GM19328 (cell line): ENCODE data around the gene TMEM60.
A peak's percentile ranks its signal among the peaks of the same experiment; 100 is the strongest.
"Not testable (repeated sequence)": the region's sequence is repeated elsewhere in the genome, so short reads cannot be mapped to it uniquely, and the experiment has no call there.

Experiments
- ATAC-seq: cut with Tn5 transposase; IDR thresholded peaks from one replicate; pipeline ENCODE4 v1.9.1; 2021; ENCODE audit warnings: mild to moderate bottlenecking, moderate library complexity; ENCODE audit not compliant: unreplicated experiment

TMEM60 gene

GRCh38 chr7:77798394-77799077 is at the start of gene TMEM60, which contains the start of gene PHTF2:
Gene TMEM60 (minus strand): TSS chr7:77798434. CDS start chr7:77794373, 4,061 bp downstream.
Gene PHTF2 (plus strand): TSS chr7:77798773.
- ATAC-seq, result peak; percentile 94

GRCh38 chr7:77846317-77847092 is 48.3 kb upstream of the TMEM60 start:
- no peak for ATAC-seq

- no peak for ATAC-seq
Observed at GRCh38 chr7:77843194-77843593, 45.0 kb upstream of the TMEM60 start.

GRCh38 chr7:77839919-77840318 is 41.7 kb upstream of the TMEM60 start:
- ATAC-seq, result no peak

- ATAC-seq, result no peak
Observed at GRCh38 chr7:77838929-77839491, 40.8 kb upstream of the TMEM60 start.

GRCh38 chr7:77837966-77838365 is 39.7 kb upstream of the TMEM60 start:
- ATAC-seq, result no peak

GRCh38 chr7:77837275-77837674 is 39.0 kb upstream of the TMEM60 start:
- no peak for ATAC-seq

GRCh38 chr7:77836425-77836824 is 38.2 kb upstream of the TMEM60 start:
- not testable (repeated sequence) for ATAC-seq

GRCh38 chr7:77833136-77833535 is 34.9 kb upstream of the TMEM60 start:
- no peak for ATAC-seq

GRCh38 chr7:77831953-77832352 is 33.7 kb upstream of the TMEM60 start:
- ATAC-seq, result no peak

GRCh38 chr7:77831481-77831880 is 33.2 kb upstream of the TMEM60 start:
- ATAC-seq, result no peak

GRCh38 chr7:77830649-77831355 is 32.6 kb upstream of the TMEM60 start:
- no peak for ATAC-seq

- no peak for ATAC-seq
Observed at GRCh38 chr7:77827999-77828398, 29.8 kb upstream of the TMEM60 start.

GRCh38 chr7:77826300-77826699 is 28.1 kb upstream of the TMEM60 start:
- no peak for ATAC-seq

- ATAC-seq, result no peak
Observed at GRCh38 chr7:77825131-77825530, 26.9 kb upstream of the TMEM60 start.

- no peak for ATAC-seq
Observed at GRCh38 chr7:77824636-77825035, 26.4 kb upstream of the TMEM60 start.

GRCh38 chr7:77823787-77824186 is 25.6 kb upstream of the TMEM60 start:
- no peak for ATAC-seq

GRCh38 chr7:77822269-77822668 is 24.0 kb upstream of the TMEM60 start:
- ATAC-seq, result no peak

- ATAC-seq, result no peak
Observed at GRCh38 chr7:77820967-77821366, 22.7 kb upstream of the TMEM60 start.

- no peak for ATAC-seq
Observed at GRCh38 chr7:77819021-77819420, 20.8 kb upstream of the TMEM60 start.

- no peak for ATAC-seq
Observed at GRCh38 chr7:77813180-77813579, 14.9 kb upstream of the TMEM60 start.
